HepG2 (cell line): ENCODE results near the gene SYT7. TPM values are rescaled to one million over a fixed set of nuclear protein-coding genes. Genes with fewer than 3 reads are reported as not detected.
A peak's percentile ranks its signal among the peaks of the same experiment; 100 is the strongest.

Source experiments
- ATAC-seq: fragments of 200-7000 bp; cut with Tn5 transposase; 3 replicates; pipeline ENCODE4 v1.9.1; 2020; ENCODE audit warnings: mild to moderate bottlenecking, moderate library complexity
- BruUV-seq: library from RNA; stranded (reverse); fragments of 400-500 nt; replicated peaks from 2 replicates; lab custom pipeline; 2021; lab: Mats Ljungman, UMichigan
- CTCF ChIA-PET: fragments of 300-600 bp; formaldehyde crosslinking; extraction: SDS; loops from one replicate; lab custom pipeline; 2021; ENCODE audit warnings: low total read pairs, inconsistent platforms, low intra/inter-chr PET ratio; lab: Yijun Ruan, JAX
- POLR2A ChIA-PET: fragments of 350-600 bp; sonication (Branson Sonifier 250); formaldehyde crosslinking; loops from one replicate; lab custom pipeline; 2020; ENCODE audit warnings: antibody characterized with exemption, inconsistent platforms; lab: Yijun Ruan, JAX
- DNase-seq: peaks from one replicate; pipeline ENCODE4 v3.0.0-alpha.2; 2015; ENCODE audit warnings: low spot score
- FAIRE-seq: peaks from 3 replicates; lab custom pipeline; 2011; peaks lifted over from hg19 to GRCh38; lab: Jason Lieb, UNC
- H2AFZ ChIP-seq: one replicate; pipeline ENCODE4 v1.6.1; 2011; ENCODE audit warnings: low read length, inconsistent platforms
- H3K27ac ChIP-seq: fragments of 300-600 bp; 3 replicates; pipeline ENCODE4 v1.8.0; 2011; ENCODE audit warnings: mixed run types, mild to moderate bottlenecking, mixed read lengths, low read length, inconsistent platforms; ENCODE audit not compliant: insufficient read depth; ENCODE audit errors: extremely low read length
- H3K27me3 ChIP-seq, 2 experiments: fragments of 200-600 bp in 1 of 2; 2 replicates in 1 of 2; 3 replicates in 1 of 2; pipeline versions ENCODE4 v1.6.0 to v1.8.0; 2011; ENCODE audit warnings: low read length in 2 of 2, mild to moderate bottlenecking in 2 of 2, moderate library complexity in 2 of 2, inconsistent platforms in 1 of 2; ENCODE audit not compliant: insufficient read depth in 2 of 2, control insufficient read depth in 1 of 2
- H3K36me3 ChIP-seq, 2 experiments: fragments of 200-600 bp in 1 of 2; replicated peaks in 1 of 2; 2 replicates in 1 of 2; 3 replicates in 1 of 2; pipeline versions ENCODE4 v1.5.1 to v1.8.0; 2011; ENCODE audit warnings: low read length in 2 of 2, inconsistent platforms in 1 of 2; ENCODE audit not compliant: insufficient read depth in 2 of 2, control insufficient read depth in 1 of 2
- H3K4me1 ChIP-seq: 2 replicates; pipeline ENCODE4 v1.5.1; 2012; ENCODE audit warnings: low read length, inconsistent platforms; ENCODE audit not compliant: insufficient read depth
- H3K4me2 ChIP-seq: 2 replicates; pipeline ENCODE4 v1.6.0; 2011; ENCODE audit warnings: low read depth, low read length, inconsistent platforms
- H3K4me3 ChIP-seq, 3 experiments: fragments of 200-600 bp in 1 of 3; sonication (generic), shearing (Covaris generic) in 1 of 3; replicated peaks in 1 of 3; 2 replicates each; pipeline ENCODE4 v1.5.1; 2011 to 2016; ENCODE audit warnings: low read length in 3 of 3, inconsistent platforms in 2 of 3, low read depth in 2 of 3, mild to moderate bottlenecking in 2 of 3, control low read depth in 1 of 3, mixed read lengths in 1 of 3; ENCODE audit not compliant: insufficient read depth in 1 of 3
- H3K79me2 ChIP-seq: one replicate; pipeline ENCODE4 v1.6.1; 2011; ENCODE audit warnings: low read length, inconsistent platforms; ENCODE audit not compliant: insufficient read depth
- H3K9ac ChIP-seq: 2 replicates; pipeline ENCODE4 v1.6.0; 2011; ENCODE audit warnings: mild to moderate bottlenecking, low read depth, low read length, inconsistent platforms; ENCODE audit not compliant: insufficient read depth
- H3K9me3 ChIP-seq: 2 replicates; pipeline ENCODE4 v1.5.1; 2012; ENCODE audit warnings: mild to moderate bottlenecking, low read length
- H4K20me1 ChIP-seq: 2 replicates; pipeline ENCODE4 v1.6.0; 2011; ENCODE audit warnings: inconsistent platforms, mild to moderate bottlenecking, low read length, moderate library complexity; ENCODE audit not compliant: insufficient read depth
- CTCF ChIP-seq: sonication (generic); formaldehyde crosslinking; IDR thresholded peaks from 2 replicates; pipeline ENCODE4 v1.5.0; 2020; ENCODE audit warnings: mild to moderate bottlenecking, missing genetic modification reagents, moderate library complexity
- E2F5 ChIP-seq: sonication (generic); formaldehyde crosslinking; conservative IDR thresholded peaks from 2 replicates; pipeline ENCODE4 v1.4.0; 2020; ENCODE audit warnings: missing genetic modification reagents
- HNRNPLL ChIP-seq: fragments of 200-400 bp; formaldehyde crosslinking; IDR thresholded peaks from 2 replicates; pipeline ENCODE4 v1.6.1; 2017; ENCODE audit warnings: mild to moderate bottlenecking, low read depth, low read length; ENCODE audit not compliant: poor library complexity, severe bottlenecking
- NFKB2 ChIP-seq: sonication (generic); formaldehyde crosslinking; IDR thresholded peaks from 2 replicates; pipeline ENCODE4 v1.4.0; 2020; ENCODE audit warnings: missing genetic modification reagents, borderline replicate concordance
- RAD21 ChIP-seq: fragments of 450-650 bp; formaldehyde crosslinking; IDR thresholded peaks from 2 replicates; pipeline ENCODE4 v1.5.0; 2020; ENCODE audit warnings: mild to moderate bottlenecking
- SMC3 ChIP-seq: IDR thresholded peaks from 2 replicates; pipeline ENCODE4 v1.6.1; 2011; ENCODE audit warnings: low read length, improper control_type of control experiment
- STAG1 ChIP-seq: sonication (generic); formaldehyde crosslinking; IDR thresholded peaks from 2 replicates; pipeline ENCODE4 v1.4.0; 2020; ENCODE audit warnings: missing genetic modification reagents
- ZNF687 ChIP-seq: sonication (generic); formaldehyde crosslinking; IDR thresholded peaks from 2 replicates; pipeline ENCODE4 v1.5.1; 2020; ENCODE audit warnings: mild to moderate bottlenecking, missing genetic modification reagents, moderate library complexity
- ZNF780A ChIP-seq: sonication (generic); formaldehyde crosslinking; IDR thresholded peaks from 2 replicates; pipeline ENCODE4 v1.8.0; 2022; ENCODE audit warnings: mild to moderate bottlenecking, missing genetic modification reagents, moderate library complexity
- WGBS: methylation state at CpG from one replicate; pipeline ENCODE4 v1.1.6; 2017; ENCODE audit warnings: low lambda C conversion rate; 5-methylcytosine and 5-hydroxymethylcytosine counted together
- in situ Hi-C: cut with HindIII; loops from 2 replicates; pipeline ENCODE4 v1.10.0; 2017; ENCODE audit warnings: low pct_unique_long_range_greater_than_20kb; ENCODE audit not compliant: extremely low pct_ligation_motif_present
- intact Hi-C: fragments of 100-400 bp; cut with micrococcal nuclease; formaldehyde crosslinking; loops from one replicate; pipeline ENCODE4 v1.10.0; 2022; ENCODE audit not compliant: unreplicated experiment
- polyA plus RNA-seq, 8 experiments: library from polyadenylated mRNA; depleted of rRNA in 3 of 8; stranded (reverse) in 7 of 8; unstranded in 1 of 8; fragments of >200 nt; fragmentation: Illumina TruSeq in 4 of 8; extraction: Trizol in 4 of 8; gene quantifications; 2 replicates each; pipeline versions ENCODE4 v1.2.1 to v1.2.3, GENCODE V29; 2011 to 2016; ENCODE audit warnings: low read depth in 4 of 8, missing spikeins in 1 of 8, mixed read lengths in 1 of 8; ENCODE audit not compliant: insufficient read depth in 1 of 8
- total RNA-seq, 5 experiments: library from RNA; depleted of rRNA; stranded (reverse); fragments of >200 nt; fragmentation: Illumina TruSeq; extraction: Trizol; gene quantifications; 2 replicates each; pipeline ENCODE4 v1.2.3, GENCODE V29; 2016; ENCODE audit warnings: low read depth in 1 of 5

Gene SYT7
- total and polyA plus RNA-seq, 2 of the 13 experiments (the other 11 are each of a cell fraction or from before 2014, with no cell fraction given): 1.4 to 4.4 TPM

GRCh38 chr11:61533039-61533375, 47.9 kb downstream of the SYT7 start:
- POLR2A ChIA-PET: no interaction called here
- BruUV-seq: no TSS peak
- Histone ChIP-seq H2AFZ (no peak overlapping the region), H3K79me2 (no peaks in the 10 kb centered on the region), H3K9me3 (no peaks in the 10 kb centered on the region), H3K9ac (no peak overlapping the region), H3K27me3 (peaks cover 0 to 6% of the 10 kb centered on the region in 2 experiments; a peak in 1 of 5 replicates), H3K36me3 (no peaks in the 10 kb centered on the region), H3K27ac (no peak overlapping the region), H3K4me3 (no peak overlapping the region), H4K20me1 (no peaks in the 10 kb centered on the region), H3K4me1 (peaks cover 42% of the 10 kb centered on the region), H3K4me2 (no peak overlapping the region; the same call in 1 of the 2 replicates)
- in situ Hi-C loops: loop anchor here (5.0 kb wide), 1 partner anchor 104 kb away; no protein-coding TSS in a partner anchor
- ATAC-seq (no peak), DNase-seq (no peak), FAIRE-seq (no peak)
- intact Hi-C loops: no loop called here
- 96% methylated on average over 5 of the region's 16 CpGs for WGBS
- CTCF ChIA-PET: no interaction called here
- TF ChIP-seq HNRNPLL (no peak), E2F5 (no peak), ZNF780A (CRISPR knock-in tag) (no peak)

GRCh38 chr11:61532134-61533038, 48.5 kb downstream of the SYT7 start:
- peak; percentile 48 for ATAC-seq
- peak; percentile 34 for DNase-seq
- ChIA-PET POLR2A (no interaction called here), CTCF (interaction anchor here (1.1 to 1.4 kb wide), 2 partner anchors 55 to 106 kb away, joined by 3 to 5 read pairs; no protein-coding TSS in a partner anchor)
- BruUV-seq: no TSS peak
- Histone ChIP-seq H3K27ac (no peak overlapping the region), H3K4me3 (no peak overlapping the region), H4K20me1 (no peaks in the 10 kb centered on the region), H3K9me3 (no peaks in the 10 kb centered on the region), H3K4me2 (peak overlapping the region; percentile 36; the same call in 1 of the 2 replicates), H3K9ac (no peak overlapping the region), H3K4me1 (peaks cover 42% of the 10 kb centered on the region), H3K27me3 (peaks cover 0 to 6% of the 10 kb centered on the region in 2 experiments; a peak in 1 of 5 replicates), H3K79me2 (no peaks in the 10 kb centered on the region), H2AFZ (no peak overlapping the region), H3K36me3 (no peaks in the 10 kb centered on the region)
- intact Hi-C loops (no loop called here), in situ Hi-C loops (loop anchor here (5.0 kb wide), 1 partner anchor 105 kb away; no protein-coding TSS in a partner anchor)
- 44% methylated on average over 9 of the region's 10 CpGs for WGBS
- FAIRE-seq: peak; percentile 36
- TF ChIP-seq NFKB2 (CRISPR knock-in tag): 0 out of 2 replicates have a peak, but pooled peaks have one; percentile 22
- TF ChIP-seq STAG1: peak; percentile 46
- peak; percentile 46; the same call in 1 of the 2 replicates for TF ChIP-seq RAD21
- peak; percentile 18; the same call in 1 of the 2 replicates for TF ChIP-seq ZNF687 (CRISPR knock-in tag)
- peak; percentile 71 for TF ChIP-seq CTCF (CRISPR knock-in tag)
- peak; percentile 58 for TF ChIP-seq SMC3
